MM.1S (cell line): ENCODE measurements around the gene C1QTNF9.

ENCODE experiments used
- DNase-seq: peaks from one replicate; pipeline ENCODE4 v3.0.0-alpha.2; 2015
- H2AFZ ChIP-seq: fragments of 300-600 bp; sonication (generic); 2 replicates; pipeline ENCODE4 v1.6.0; 2016; ENCODE audit warnings: antibody characterized with exemption, low read length
- H3F3A ChIP-seq: fragments of 300-600 bp; sonication (generic); 2 replicates; pipeline ENCODE4 v1.6.1; 2016; ENCODE audit warnings: mild to moderate bottlenecking, antibody characterized with exemption, low read length, moderate library complexity, mixed read lengths; ENCODE audit not compliant: insufficient read depth
- H3K27ac ChIP-seq: fragments of 300-600 bp; sonication (generic); 2 replicates; pipeline ENCODE4 v1.5.1; 2016; ENCODE audit warnings: mild to moderate bottlenecking, low read length
- H3K27me3 ChIP-seq: fragments of 300-600 bp; sonication (generic); replicated peaks from 2 replicates; pipeline ENCODE4 v1.6.0; 2016; ENCODE audit warnings: low read length; ENCODE audit not compliant: insufficient read depth
- H3K36me3 ChIP-seq: fragments of 300-600 bp; sonication (generic); replicated peaks from 2 replicates; pipeline ENCODE4 v1.6.1; 2016; ENCODE audit warnings: mild to moderate bottlenecking, low read length, mixed read lengths; ENCODE audit not compliant: insufficient read depth
- H3K4me1 ChIP-seq: fragments of 300-600 bp; sonication (generic); 2 replicates; pipeline ENCODE4 v1.6.1; 2016; ENCODE audit warnings: low read length, mixed read lengths
- H3K4me2 ChIP-seq: fragments of 300-600 bp; sonication (generic); 2 replicates; pipeline ENCODE4 v1.6.0; 2016; ENCODE audit warnings: low read depth, low read length
- H3K4me3 ChIP-seq: fragments of 300-600 bp; sonication (generic); 2 replicates; pipeline ENCODE4 v1.5.1; 2016; ENCODE audit warnings: low read length, mixed read lengths
- H3K79me2 ChIP-seq: fragments of 300-600 bp; sonication (generic); 2 replicates; pipeline ENCODE4 v1.6.1; 2016; ENCODE audit warnings: mixed run types, low read length, mixed read lengths
- H3K9ac ChIP-seq: fragments of 300-600 bp; sonication (generic); 2 replicates; pipeline ENCODE4 v1.6.1; 2016; ENCODE audit warnings: low read length, mixed read lengths
- H3K9me2 ChIP-seq: fragments of 300-600 bp; sonication (generic); replicated peaks from 2 replicates; pipeline ENCODE4 v1.6.1; 2016; ENCODE audit warnings: mild to moderate bottlenecking, low read length, mixed read lengths; ENCODE audit not compliant: insufficient read depth
- H3K9me3 ChIP-seq: fragments of 300-600 bp; sonication (generic); replicated peaks from 2 replicates; pipeline ENCODE4 v1.6.1; 2016; ENCODE audit warnings: mild to moderate bottlenecking, low read length, mixed read lengths; ENCODE audit not compliant: insufficient read depth
- H4K20me1 ChIP-seq: fragments of 300-600 bp; sonication (generic); 2 replicates; pipeline ENCODE4 v1.6.1; 2016; ENCODE audit warnings: mild to moderate bottlenecking, low read length, moderate library complexity, mixed read lengths; ENCODE audit not compliant: insufficient read depth
- CTCF ChIP-seq: fragments of 300-600 bp; sonication (generic); IDR thresholded peaks from 2 replicates; pipeline ENCODE4 v1.5.1; 2016; ENCODE audit warnings: antibody characterized with exemption, low read length, mixed read lengths
- EZH2 ChIP-seq: fragments of 300-600 bp; sonication (generic); optimal IDR thresholded peaks from 2 replicates; pipeline ENCODE3; 2017; ENCODE audit warnings: low read depth, mild to moderate bottlenecking, antibody characterized with exemption, low read length, mixed read lengths
- EZH2phosphoT487 ChIP-seq: fragments of 300-600 bp; sonication (generic); IDR thresholded peaks from 2 replicates; pipeline ENCODE4 v1.6.1; 2018; ENCODE audit warnings: antibody characterized with exemption, low read length

The C1QTNF9 gene

DNA sequence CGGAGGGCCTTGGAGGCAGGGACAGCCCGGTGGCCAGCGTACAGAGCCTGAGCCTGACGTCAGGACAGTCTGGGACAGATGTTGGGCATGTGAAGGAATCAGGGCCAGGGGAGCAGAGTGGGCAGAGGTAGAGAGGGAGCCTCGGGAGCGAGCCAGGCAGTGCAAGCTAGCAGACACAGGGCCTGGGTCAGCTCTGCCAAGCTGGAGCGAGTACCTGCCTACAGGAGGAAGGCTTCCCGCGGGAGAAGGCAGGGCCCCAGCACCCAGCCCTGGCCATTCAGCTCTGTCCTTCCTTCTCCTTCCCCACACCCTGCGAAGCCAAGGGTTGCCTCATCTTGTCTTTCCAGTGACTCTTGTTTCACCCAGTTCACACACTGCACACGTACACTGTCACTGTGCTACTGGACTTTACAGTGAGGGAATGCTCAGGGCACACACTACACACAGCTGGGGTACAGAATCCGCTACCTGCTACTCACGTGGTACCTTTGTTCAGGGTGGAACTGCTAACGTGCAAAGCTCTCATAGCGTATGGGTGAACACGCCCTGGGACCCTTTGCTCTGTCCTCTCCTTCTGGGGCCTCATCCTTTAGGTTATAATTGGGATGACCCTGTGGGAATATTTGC lies 9.8 kb upstream of the C1QTNF9 start:
- Histone ChIP-seq H3K27ac (no peak overlapping the region), H3K9me2 (no peaks in the 10 kb centered on the region), H3K9me3 (no peaks in the 10 kb centered on the region), H3K9ac (no peak overlapping the region), H3F3A (no peaks in the 10 kb centered on the region), H2AFZ (no peak overlapping the region), H3K36me3 (no peaks in the 10 kb centered on the region), H3K4me1 (no peaks in the 10 kb centered on the region), H3K27me3 (no peaks in the 10 kb centered on the region), H3K4me2 (no peak overlapping the region), H4K20me1 (no peaks in the 10 kb centered on the region), H3K79me2 (no peaks in the 10 kb centered on the region), H3K4me3 (no peak overlapping the region)
- no peak for DNase-seq
- TF ChIP-seq EZH2phosphoT487 (no peak), CTCF (no peak), EZH2 (no peak)

- Histone ChIP-seq H3K4me2 (no peak overlapping the region), H3K36me3 (no peaks in the 10 kb centered on the region), H3F3A (no peaks in the 10 kb centered on the region), H4K20me1 (no peaks in the 10 kb centered on the region), H3K4me1 (no peaks in the 10 kb centered on the region), H3K79me2 (no peaks in the 10 kb centered on the region), H3K27ac (no peak overlapping the region), H3K27me3 (no peaks in the 10 kb centered on the region), H3K4me3 (no peak overlapping the region), H2AFZ (no peak overlapping the region), H3K9me2 (no peaks in the 10 kb centered on the region), H3K9ac (no peak overlapping the region), H3K9me3 (no peaks in the 10 kb centered on the region)
- no peak for DNase-seq
- TF ChIP-seq EZH2phosphoT487 (no peak), EZH2 (no peak), CTCF (no peak)
These were observed 7.9 kb upstream of the C1QTNF9 start for GRCh38 chr13:24301434-24301833.

- no peaks in the 10 kb centered on the region for H3K27me3 ChIP-seq
- no peak overlapping the region for H2AFZ ChIP-seq
- no peak overlapping the region for H3K4me3 ChIP-seq
- no peaks in the 10 kb centered on the region for H3K36me3 ChIP-seq
- H3K79me2 ChIP-seq, result no peaks in the 10 kb centered on the region
- no peak overlapping the region for H3K4me2 ChIP-seq
- H3K9me2 ChIP-seq, result no peaks in the 10 kb centered on the region
- H3F3A ChIP-seq, result no peaks in the 10 kb centered on the region
- no peak for DNase-seq
- H3K9me3 ChIP-seq, result no peaks in the 10 kb centered on the region
- TF ChIP-seq EZH2 (no peak), CTCF (no peak), EZH2phosphoT487 (no peak)
- H3K27ac ChIP-seq, result no peak overlapping the region
- H3K4me1 ChIP-seq, result no peaks in the 10 kb centered on the region
- H4K20me1 ChIP-seq, result no peaks in the 10 kb centered on the region
- H3K9ac ChIP-seq, result no peak overlapping the region
These were observed 7.5 kb upstream of the C1QTNF9 start for GRCh38 chr13:24301911-24302310.
